ENCODE measurements around the gene CELF4. TPM values are rescaled to one million over a fixed set of nuclear protein-coding genes. Genes with fewer than 3 reads are reported as not detected.

CELF4 gene
- total RNA-seq, 2 donors from 2014 or later, result 1.4 TPM; not detected in 1

DNA sequence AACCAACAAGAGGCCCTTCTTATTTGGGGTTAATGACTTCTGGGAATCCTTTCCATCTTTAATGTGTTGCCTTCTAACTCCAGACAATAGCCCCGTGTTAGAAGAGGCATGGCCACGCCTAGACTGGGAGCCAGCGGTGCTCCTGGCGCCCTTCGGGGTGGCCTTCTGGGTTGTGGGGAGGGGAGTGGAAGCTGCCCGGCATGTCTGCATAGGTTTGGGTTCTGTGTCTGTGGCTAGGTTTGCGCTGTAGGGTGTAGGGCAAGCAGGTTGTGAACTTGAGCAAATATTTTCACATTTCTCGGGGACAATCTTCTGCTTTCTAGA, 40.4 kb downstream of the CELF4 start:
- no peak for DNase-seq
- no peak overlapping the region for H3K9ac ChIP-seq (ENCODE audit: low read depth in 2 of 2, low read length in 2 of 2)
- no peak overlapping the region for H3K4me3 ChIP-seq
- no peak overlapping the region for H3K27ac ChIP-seq
- no peaks in the 10 kb centered on the region for H3K9me3 ChIP-seq
- TF ChIP-seq, protein P1, sequence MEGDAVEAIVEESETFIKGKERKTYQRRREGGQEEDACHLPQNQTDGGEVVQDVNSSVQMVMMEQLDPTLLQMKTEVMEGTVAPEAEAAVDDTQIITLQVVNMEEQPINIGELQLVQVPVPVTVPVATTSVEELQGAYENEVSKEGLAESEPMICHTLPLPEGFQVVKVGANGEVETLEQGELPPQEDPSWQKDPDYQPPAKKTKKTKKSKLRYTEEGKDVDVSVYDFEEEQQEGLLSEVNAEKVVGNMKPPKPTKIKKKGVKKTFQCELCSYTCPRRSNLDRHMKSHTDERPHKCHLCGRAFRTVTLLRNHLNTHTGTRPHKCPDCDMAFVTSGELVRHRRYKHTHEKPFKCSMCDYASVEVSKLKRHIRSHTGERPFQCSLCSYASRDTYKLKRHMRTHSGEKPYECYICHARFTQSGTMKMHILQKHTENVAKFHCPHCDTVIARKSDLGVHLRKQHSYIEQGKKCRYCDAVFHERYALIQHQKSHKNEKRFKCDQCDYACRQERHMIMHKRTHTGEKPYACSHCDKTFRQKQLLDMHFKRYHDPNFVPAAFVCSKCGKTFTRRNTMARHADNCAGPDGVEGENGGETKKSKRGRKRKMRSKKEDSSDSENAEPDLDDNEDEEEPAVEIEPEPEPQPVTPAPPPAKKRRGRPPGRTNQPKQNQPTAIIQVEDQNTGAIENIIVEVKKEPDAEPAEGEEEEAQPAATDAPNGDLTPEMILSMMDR (IDR thresholded peaks at IDR 0.05), result no peak
- no peaks in the 10 kb centered on the region for H3K36me3 ChIP-seq
- H3K4me1 ChIP-seq, result no peaks in the 10 kb centered on the region
- intact Hi-C loops (cut with DNase I), result no loop called here
- peaks cover 17% of the 10 kb centered on the region for H3K27me3 ChIP-seq

DNA sequence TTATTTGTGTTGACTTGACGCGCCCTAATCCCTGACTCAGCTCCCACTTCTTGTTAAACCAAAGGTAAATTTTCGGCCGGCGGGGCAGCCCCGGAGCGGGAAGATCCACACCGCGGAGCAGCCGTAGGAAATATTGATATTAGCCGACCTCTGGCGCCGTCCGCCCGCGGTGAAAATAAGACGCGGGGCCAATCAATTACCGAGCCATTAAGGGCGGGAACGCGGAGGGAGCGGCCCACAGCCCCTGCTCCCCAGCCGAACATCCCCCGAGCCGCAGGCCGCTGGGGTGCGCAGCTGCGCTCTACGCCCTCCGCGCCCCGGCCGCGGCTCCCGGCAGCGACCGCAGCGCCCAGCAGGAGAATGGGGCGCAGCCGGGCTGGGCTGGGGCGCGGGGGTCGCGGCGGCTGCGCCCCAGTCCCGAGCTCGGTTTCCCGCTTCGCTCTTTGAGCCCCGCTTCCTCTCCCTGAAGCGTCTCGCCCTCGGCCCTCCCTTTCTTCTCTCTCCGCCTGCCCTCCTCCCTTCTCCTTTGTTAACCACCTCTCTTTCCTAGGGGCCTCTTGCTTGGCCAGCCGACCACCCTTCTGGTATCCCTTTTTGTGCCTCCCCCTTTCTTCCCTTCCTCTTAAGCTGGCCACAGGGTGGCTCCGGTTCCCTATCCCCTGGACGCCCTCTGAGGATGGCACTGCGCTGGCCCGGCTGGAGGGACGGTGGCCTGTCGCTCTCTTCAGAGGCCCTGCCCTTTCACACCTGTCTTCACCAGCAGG, 40.9 kb downstream of the CELF4 start:
- Histone ChIP-seq H3K9me3 (no peaks in the 10 kb centered on the region), H3K27me3 (peaks cover 17% of the 10 kb centered on the region), H3K36me3 (no peaks in the 10 kb centered on the region), H3K27ac (no peak overlapping the region), H3K4me3 (no peak overlapping the region), H3K9ac (ENCODE audit: low read depth in 2 of 2, low read length in 2 of 2) (no peak overlapping the region), H3K4me1 (no peaks in the 10 kb centered on the region)
- intact Hi-C loops (cut with DNase I), result no loop called here
- no peak for DNase-seq
- TF ChIP-seq, protein P1 (IDR thresholded peaks at IDR 0.05), result no peak

GRCh38 chr18:37524139-37524497, 41.5 kb downstream of the CELF4 start:
- Histone ChIP-seq H3K27ac (no peak overlapping the region), H3K4me3 (no peak overlapping the region), H3K36me3 (no peaks in the 10 kb centered on the region), H3K4me1 (no peaks in the 10 kb centered on the region), H3K27me3 (peaks cover 17% of the 10 kb centered on the region), H3K9me3 (no peaks in the 10 kb centered on the region), H3K9ac (ENCODE audit: low read depth in 2 of 2, low read length in 2 of 2) (no peak overlapping the region)
- no peak for DNase-seq
- intact Hi-C loops (cut with DNase I), result no loop called here
- TF ChIP-seq, protein P1 (IDR thresholded peaks at IDR 0.05), result no peak

GRCh38 chr18:37521510-37522465, 43.8 kb downstream of the CELF4 start:
- no peak overlapping the region for H3K9ac ChIP-seq (ENCODE audit: low read depth in 2 of 2, low read length in 2 of 2)
- H3K27ac ChIP-seq, result no peak overlapping the region
- no peaks in the 10 kb centered on the region for H3K36me3 ChIP-seq
- H3K9me3 ChIP-seq, result no peaks in the 10 kb centered on the region
- TF ChIP-seq, protein P1 (IDR thresholded peaks at IDR 0.05), result no peak
- H3K27me3 ChIP-seq, result peaks cover 17% of the 10 kb centered on the region
- H3K4me1 ChIP-seq, result no peaks in the 10 kb centered on the region
- intact Hi-C loops (cut with DNase I), result no loop called here
- no peak for DNase-seq
- H3K4me3 ChIP-seq, result no peak overlapping the region

DNA sequence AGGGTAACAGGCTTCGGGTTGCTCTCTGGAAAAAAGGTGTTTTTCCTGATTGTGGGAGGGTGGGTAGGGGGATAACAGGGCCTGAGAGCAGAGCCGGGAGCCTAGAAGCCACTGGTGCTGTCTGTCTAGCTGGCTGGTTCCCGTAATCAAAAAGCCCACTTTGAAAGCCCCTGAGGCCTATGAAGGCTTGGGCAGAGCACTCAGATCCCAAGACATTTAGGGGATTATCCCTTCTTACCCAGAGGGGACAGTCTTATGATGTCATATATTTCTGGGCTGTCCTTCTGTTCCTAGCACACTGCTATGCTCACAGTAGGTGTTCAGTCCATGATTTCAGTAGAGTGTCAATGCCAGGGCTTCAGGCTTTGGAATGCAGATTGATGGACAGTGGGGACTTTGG, 45.1 kb downstream of the CELF4 start:
- no peak for DNase-seq
- Histone ChIP-seq H3K4me3 (no peak overlapping the region), H3K27me3 (peaks cover 14% of the 10 kb centered on the region), H3K36me3 (no peaks in the 10 kb centered on the region), H3K4me1 (no peaks in the 10 kb centered on the region), H3K9ac (ENCODE audit: low read depth in 2 of 2, low read length in 2 of 2) (no peak overlapping the region), H3K9me3 (no peaks in the 10 kb centered on the region), H3K27ac (no peak overlapping the region)
- TF ChIP-seq, protein P1 (IDR thresholded peaks at IDR 0.05), result no peak
- intact Hi-C loops (cut with DNase I), result no loop called here

Measured in colonic mucosa (tissue), 4 donors.